ENCODE measurements around the gene KCNQ1.

Gene KCNQ1

GRCh38 chr11:2825889-2826678 lies 381.3 kb downstream of the KCNQ1 start:
- no peak for DNase-seq (ENCODE audit: low read depth)

DNA sequence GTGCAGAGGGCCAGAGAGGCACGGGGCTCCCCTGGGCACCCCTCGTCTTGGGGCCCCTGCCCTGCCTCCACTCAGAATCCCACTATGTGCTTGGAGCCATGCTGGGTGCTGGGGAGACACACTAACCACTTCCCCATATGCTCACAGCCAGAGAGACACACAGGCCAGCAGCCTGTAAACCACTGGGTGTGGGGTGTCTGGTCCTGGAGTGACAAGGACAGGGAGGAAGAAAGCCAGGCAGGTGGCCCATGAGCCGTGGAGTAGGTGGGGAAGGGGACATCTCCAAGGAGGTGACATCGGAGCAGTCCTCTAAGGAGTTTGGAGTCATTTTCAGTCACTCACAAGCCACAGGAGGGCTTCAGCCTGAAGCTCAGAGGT lies 381.9 kb downstream of the KCNQ1 start:
- no peak for DNase-seq (ENCODE audit: low read depth)

- DNase-seq (ENCODE audit: low read depth), result no peak
Observed at GRCh38 chr11:2827256-2827655, 382.4 kb downstream of the KCNQ1 start.

- no peak for DNase-seq (ENCODE audit: low read depth)
Observed at GRCh38 chr11:2827792-2828191, 383.0 kb downstream of the KCNQ1 start.

- DNase-seq (ENCODE audit: low read depth), result no peak
Observed at GRCh38 chr11:2828585-2829330, 383.9 kb downstream of the KCNQ1 start.

GRCh38 chr11:2830030-2830812 lies 385.4 kb downstream of the KCNQ1 start:
- no peak for DNase-seq (ENCODE audit: low read depth)

DNA sequence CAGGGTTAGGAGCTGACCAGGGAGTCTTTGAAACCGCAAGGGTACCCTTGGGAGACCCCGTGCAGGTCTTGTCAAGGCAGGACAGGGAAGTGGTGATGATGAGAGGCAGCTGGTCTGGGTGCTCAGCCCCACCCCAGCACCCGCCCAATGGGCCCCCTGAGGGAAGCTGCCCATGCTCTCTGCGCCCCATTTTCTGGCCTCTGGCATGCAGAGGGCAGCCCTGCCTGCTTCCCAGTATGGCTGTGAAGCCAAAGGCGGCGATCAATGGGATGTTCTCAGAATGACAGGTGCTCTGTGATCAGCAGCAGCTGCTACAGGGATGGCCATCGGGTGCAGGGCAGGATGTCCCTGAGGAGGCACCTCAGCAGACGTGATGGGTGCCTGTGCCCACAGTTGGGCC lies 386.1 kb downstream of the KCNQ1 start:
- DNase-seq (ENCODE audit: low read depth), result no peak

DNA sequence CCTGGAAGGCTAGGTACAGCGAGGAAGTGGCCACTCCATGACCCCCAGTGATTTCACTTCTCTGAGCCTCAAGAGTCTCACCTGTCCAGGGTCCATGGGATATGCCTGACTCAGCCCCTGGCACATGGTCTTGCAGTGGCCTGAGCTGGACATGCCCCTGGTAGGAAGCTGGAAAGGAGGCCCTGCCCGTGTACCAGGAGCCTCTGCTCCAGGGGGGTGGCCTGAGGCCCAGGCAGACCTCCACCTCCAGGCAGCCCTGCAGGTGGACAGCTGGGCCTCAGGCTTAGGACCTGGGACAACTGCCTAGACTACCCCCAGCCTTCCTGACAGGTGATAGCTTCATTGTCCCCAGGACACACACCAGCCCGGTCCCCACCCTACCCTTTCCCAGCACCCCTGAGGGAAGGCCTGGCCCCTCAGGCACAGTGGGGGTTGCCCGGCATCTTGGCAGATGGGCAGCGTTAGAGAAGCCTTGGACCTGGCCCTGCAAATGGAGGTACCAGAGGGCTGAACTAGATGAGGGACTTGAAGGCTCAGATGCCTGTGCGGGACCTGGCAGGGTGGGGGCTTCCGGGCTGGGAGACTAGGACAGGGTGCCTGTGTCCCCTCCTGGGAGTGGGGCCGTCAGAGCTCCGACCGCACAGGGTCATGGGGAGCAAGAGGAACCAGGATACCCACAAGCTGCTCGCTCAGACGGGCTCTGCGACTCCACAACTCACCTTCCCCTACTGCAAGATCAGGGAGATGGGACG lies 387.1 kb downstream of the KCNQ1 start:
- DNase-seq (ENCODE audit: low read depth), result no peak

- DNase-seq (ENCODE audit: low read depth), result no peak
Observed at GRCh38 chr11:2832533-2833020, 387.8 kb downstream of the KCNQ1 start.

DNA sequence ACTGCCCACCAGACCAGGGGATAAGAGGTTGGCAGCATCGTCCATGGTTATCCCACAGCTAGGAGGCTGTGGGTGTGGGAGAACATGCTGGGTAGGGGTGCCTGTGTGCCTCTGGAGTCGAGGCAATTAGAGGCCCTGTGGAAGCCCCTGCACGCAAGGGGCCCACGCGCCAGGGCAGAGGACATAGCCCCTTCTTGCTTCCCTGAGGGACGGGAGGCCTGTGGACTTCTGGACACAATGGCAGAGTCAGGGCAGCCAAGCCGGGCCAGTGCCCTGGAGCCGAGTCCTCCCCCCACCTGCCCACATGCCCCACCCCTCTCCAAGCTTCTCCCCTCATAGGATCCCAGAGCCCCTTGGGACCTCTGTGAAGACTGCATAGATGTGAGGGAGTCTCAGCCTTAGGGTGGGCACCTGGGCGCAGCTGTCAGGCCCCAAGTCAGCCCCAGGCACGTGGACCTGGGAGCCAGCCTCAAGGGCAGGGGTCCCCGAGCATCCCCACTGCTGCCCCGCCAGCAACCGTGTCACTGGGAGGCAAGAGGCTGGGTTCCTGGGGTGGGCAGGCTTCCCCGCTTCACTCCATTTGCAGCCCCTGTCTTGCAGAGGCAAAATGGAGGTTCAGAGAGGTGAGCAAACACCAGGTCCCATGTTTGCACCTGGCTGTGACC lies 388.4 kb downstream of the KCNQ1 start:
- DNase-seq (ENCODE audit: low read depth), result no peak

DNA sequence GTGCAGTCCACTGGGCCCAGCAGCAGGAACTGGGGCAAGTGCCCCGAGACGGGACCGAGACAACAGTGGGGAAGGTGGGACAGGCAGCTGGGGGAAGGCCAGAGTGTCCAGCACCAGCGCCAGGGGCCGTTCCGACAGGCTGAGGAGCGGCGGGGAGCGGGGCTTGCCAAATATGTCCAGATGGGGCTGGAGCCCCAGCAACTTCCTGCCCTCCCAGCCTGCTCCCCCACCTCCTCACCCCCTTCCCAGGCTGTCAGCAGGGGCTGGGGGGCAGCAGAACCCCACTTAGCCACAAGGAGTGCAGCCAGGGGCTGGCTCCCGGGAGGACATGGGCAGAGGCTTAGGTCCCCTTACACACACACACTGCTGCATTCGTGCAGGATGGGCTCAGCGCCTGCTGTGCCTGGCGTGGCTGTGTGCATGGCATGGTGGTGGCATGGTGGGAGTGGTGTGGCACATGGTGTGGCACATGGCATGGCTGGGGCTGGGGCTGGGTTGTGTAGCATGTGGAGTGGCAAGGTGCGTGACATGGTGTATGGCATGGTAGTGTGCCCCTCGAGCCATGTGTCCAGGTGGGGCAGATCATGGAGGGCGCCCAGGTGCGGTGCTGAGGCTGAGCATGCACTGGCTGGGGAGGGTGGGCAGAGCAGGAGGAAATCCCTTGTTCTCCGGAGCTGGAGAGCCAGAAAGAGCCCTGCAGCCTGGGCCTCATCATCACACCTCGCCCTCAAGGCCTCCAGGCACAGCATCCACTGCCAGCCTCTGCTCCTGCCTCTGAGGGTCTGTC lies 389.1 kb downstream of the KCNQ1 start:
- DNase-seq (ENCODE audit: low read depth), result no peak

DNA sequence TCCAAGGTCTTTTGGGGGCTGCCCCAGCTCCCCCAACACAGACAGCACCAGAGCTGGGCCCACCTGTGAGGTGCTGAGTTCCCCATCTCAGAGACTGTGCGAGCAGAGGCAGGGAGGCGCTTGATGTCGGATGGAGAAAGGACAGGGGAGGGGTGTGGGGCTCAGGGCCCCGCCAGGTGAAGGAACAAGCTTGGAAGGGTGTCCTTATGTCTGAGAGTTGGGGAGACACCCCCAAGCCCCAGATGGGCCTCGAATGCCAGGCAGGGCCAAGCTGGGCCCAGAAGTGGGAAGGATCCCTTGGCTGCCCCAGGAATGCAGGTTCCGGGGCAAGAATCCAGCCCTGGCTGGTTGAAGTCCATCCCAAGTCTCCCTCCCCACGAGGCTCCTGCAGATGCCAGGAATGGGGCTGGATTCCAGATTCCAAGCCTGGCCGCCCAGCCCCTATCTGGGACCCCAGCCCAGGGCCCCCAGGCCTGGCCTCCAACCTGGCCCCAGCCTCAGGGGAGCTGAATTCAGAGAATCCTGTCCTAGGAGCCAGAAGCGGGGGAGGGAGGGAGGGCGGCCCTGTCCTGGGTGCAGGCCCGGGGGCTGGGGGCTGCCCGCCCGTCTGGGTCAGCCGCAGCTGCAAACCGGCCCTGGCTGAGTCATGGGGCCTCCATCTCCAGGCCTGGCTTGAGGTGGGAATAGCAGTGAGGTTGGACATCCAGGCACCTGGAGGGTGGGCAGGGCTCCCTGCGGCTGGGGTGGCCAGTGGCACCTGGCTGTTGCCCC lies 389.9 kb downstream of the KCNQ1 start:
- DNase-seq (ENCODE audit: low read depth), result no peak

DNA sequence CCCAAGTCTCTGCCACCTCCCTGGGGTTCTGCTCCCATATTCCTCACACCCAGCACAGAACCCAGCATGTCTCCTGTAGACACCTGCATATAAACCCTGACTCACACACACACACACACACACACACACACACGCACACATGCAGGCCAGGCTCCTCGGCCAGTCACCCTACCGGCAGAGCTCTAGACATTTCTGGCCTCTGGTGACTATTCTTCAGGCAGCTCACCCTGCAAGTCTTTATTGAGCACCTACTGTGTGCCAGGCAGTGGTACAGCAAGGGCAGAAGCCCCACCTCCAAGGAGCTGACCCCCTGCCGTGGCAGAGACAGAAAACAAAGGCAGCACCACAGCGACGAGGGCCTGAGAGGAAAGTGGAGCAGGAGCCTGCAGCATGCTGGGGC lies 390.5 kb downstream of the KCNQ1 start:
- no peak for DNase-seq (ENCODE audit: low read depth)

- no peak for DNase-seq (ENCODE audit: low read depth)
Observed at GRCh38 chr11:2835751-2836150, 390.9 kb downstream of the KCNQ1 start.

DNA sequence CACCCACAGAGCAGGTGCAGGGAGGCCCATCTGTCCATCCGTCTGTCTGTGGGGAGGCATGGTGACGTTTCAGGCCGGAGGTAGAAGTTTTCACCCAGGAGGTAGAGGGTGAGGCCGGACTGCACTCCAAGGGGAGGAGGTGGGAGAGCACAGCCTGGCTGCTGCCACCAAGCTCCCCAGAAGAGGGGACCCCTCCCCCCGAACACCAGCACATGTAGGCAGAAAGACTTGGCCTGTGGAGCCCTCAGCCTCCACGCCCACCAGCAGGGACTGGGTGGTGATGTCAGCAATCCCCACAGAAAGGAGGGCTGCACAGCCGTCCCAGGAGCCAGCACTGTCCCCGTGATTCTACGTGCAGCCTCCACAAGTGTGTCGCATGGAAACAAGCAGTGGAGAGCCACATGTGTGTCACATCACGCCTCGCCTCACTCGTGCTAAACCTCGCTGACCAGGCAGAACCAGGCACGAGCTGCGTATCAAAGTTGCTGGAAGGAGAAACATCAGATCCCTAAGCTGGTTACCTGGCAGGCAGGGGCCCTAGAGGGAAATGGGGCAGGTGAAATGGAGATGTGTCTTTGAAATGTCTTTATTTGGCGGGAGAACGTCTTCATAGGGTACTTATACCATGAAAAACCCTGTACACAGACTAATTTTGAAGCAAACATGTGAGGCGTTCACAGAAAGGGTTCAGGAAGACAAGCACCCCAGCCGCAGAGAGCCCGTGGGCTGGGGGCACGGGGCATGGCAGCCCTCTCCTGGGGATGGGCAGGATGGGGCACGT lies 391.7 kb downstream of the KCNQ1 start:
- no peak for DNase-seq (ENCODE audit: low read depth)

DNA sequence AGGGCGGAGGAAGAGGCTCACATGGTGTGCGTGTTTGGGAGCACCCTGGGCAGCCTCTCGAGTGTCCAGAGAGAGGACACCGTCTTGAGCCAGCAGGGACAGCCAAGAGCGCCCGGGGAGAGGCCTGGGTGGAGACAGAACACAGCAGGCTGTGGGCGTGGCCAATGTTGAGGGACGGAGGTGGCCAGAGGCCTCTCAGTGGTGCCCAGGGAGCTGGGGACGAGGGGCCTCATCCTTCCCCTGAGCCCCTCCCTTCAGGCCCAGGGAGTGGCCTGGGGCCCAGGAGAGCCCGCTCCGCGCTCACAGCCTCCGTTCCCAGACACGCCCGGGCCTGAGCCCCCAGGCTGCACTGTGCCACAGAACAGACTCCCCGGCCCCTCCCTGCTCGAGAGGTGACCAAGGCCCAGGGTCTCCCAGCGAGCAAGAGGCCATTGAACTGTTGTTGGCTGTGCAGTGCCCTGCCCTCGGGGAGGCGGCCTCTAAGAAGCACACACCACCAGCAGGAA lies 392.3 kb downstream of the KCNQ1 start:
- no peak for DNase-seq (ENCODE audit: low read depth)

- no peak for DNase-seq (ENCODE audit: low read depth)
Observed at GRCh38 chr11:2837651-2838050, 392.8 kb downstream of the KCNQ1 start.

DNA sequence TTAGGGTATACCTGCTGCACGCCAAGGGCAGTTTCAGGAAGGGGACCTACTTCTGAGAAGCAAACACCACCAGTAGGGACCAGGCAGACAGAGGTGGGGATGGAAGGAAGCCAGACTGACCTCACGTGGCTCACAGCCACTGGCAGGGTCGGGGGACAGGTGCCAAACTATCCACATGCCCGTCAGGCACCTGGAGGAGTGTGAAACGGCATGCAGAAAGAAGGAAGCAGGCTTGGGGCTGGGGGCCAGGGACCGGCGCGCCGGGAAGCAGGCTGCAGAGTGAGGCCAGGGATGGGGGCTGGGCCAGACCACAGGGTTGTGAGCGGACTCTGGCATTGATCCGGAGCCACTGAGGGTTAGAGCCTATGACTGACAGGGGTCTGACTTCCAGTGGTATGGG lies 393.3 kb downstream of the KCNQ1 start:
- DNase-seq (ENCODE audit: low read depth), result no peak
